H1 (cell line): ENCODE data around the gene ALKAL2. TPM values are rescaled to one million over a fixed set of nuclear protein-coding genes. Genes with fewer than 3 reads are reported as not detected.

Experiments used
- CTCF ChIA-PET: fragments of 300-600 bp; sonication (Branson Sonifier 250); formaldehyde crosslinking; loops from one replicate; lab custom pipeline; 2021; ENCODE audit not compliant: partially characterized antibody; lab: Charles Lee
- POLR2A ChIA-PET: fragments of 300-600 bp; sonication (Branson Sonifier 250); formaldehyde crosslinking; loops from one replicate; lab custom pipeline; 2021; ENCODE audit warnings: inconsistent platforms; ENCODE audit not compliant: partially characterized antibody; lab: Charles Lee
- DNase-seq, 2 experiments: peaks; one replicate each; pipeline versions ENCODE4 v3.0.0 to v3.0.0-alpha.2; 2010 to 2022; ENCODE audit warnings: low spot score in 2 of 2, low read depth in 1 of 2, mixed read lengths in 1 of 2
- FAIRE-seq: peaks from 2 replicates; lab custom pipeline; 2011; peaks lifted over from hg19 to GRCh38; lab: Jason Lieb, UNC
- H2AFZ ChIP-seq: 2 replicates; pipeline ENCODE4 v1.8.1; 2012; ENCODE audit warnings: low read length, inconsistent platforms
- H2AK5ac ChIP-seq: 2 replicates; pipeline ENCODE4 v1.6.1; 2013; ENCODE audit warnings: low read depth, low read length
- H2BK120ac ChIP-seq: replicated peaks from 2 replicates; pipeline ENCODE3; 2013; ENCODE audit warnings: low read depth, low read length, inconsistent platforms
- H2BK12ac ChIP-seq: 2 replicates; pipeline ENCODE4 v1.6.1; 2013; ENCODE audit warnings: low read depth, low read length
- H2BK15ac ChIP-seq: 2 replicates; pipeline ENCODE4 v1.6.1; 2013; ENCODE audit warnings: low read length
- H2BK20ac ChIP-seq: 2 replicates; pipeline ENCODE4 v1.6.1; 2013; ENCODE audit warnings: low read length
- H2BK5ac ChIP-seq: 2 replicates; pipeline ENCODE4 v1.6.1; 2013; ENCODE audit warnings: low read depth, low read length
- H3K14ac ChIP-seq: 2 replicates; pipeline ENCODE4 v1.6.1; 2013; ENCODE audit warnings: inconsistent platforms; ENCODE audit not compliant: insufficient read length
- H3K18ac ChIP-seq: 2 replicates; pipeline ENCODE4 v1.6.1; 2013; ENCODE audit warnings: low read length; ENCODE audit errors: extremely low read depth
- H3K23ac ChIP-seq: 2 replicates; pipeline ENCODE4 v1.6.1; 2013; ENCODE audit warnings: inconsistent platforms; ENCODE audit not compliant: insufficient read length
- H3K23me2 ChIP-seq: 2 replicates; pipeline ENCODE4 v1.6.1; 2013; ENCODE audit warnings: low read depth, low read length
- H3K27ac ChIP-seq: 2 replicates; pipeline ENCODE4 v1.6.1; 2011; ENCODE audit warnings: low read depth, low read length, inconsistent platforms
- H3K27me3 ChIP-seq, 4 experiments: replicated peaks in 1 of 4; 1 replicate in 1 of 4; 2 replicates in 3 of 4; pipeline versions ENCODE4 v1.6.1 to v1.8.1; 2011 to 2013; ENCODE audit warnings: low read length in 3 of 4, mild to moderate bottlenecking in 3 of 4, inconsistent platforms in 2 of 4, mixed read lengths in 2 of 4, moderate library complexity in 1 of 4; ENCODE audit not compliant: control insufficient read depth in 3 of 4, insufficient read depth in 3 of 4; ENCODE audit errors: extremely low read depth in 1 of 4
- H3K36me3 ChIP-seq, 4 experiments: 2 replicates each; pipeline versions ENCODE4 v1.6.1 to v1.8.1; 2011 to 2013; ENCODE audit warnings: mild to moderate bottlenecking in 4 of 4, low read length in 3 of 4, moderate library complexity in 2 of 4, control low read depth in 1 of 4, inconsistent platforms in 1 of 4; ENCODE audit not compliant: insufficient read depth in 4 of 4, control insufficient read depth in 2 of 4
- H3K4ac ChIP-seq: replicated peaks from 2 replicates; pipeline ENCODE3; 2013; ENCODE audit warnings: low read length, low read depth, mixed read lengths, inconsistent platforms; ENCODE audit not compliant: insufficient read length
- H3K4me1 ChIP-seq, 4 experiments: replicated peaks in 1 of 4; 1 replicate in 1 of 4; 2 replicates in 3 of 4; pipeline versions ENCODE4 v1.6.1 to v1.8.1; 2011 to 2013; ENCODE audit warnings: low read length in 3 of 4, inconsistent platforms in 2 of 4, mixed read lengths in 1 of 4; ENCODE audit not compliant: insufficient read depth in 4 of 4, control insufficient read depth in 3 of 4
- H3K4me2 ChIP-seq, 2 experiments: 2 replicates each; pipeline versions ENCODE4 v1.6.1 to v1.8.1; 2011 to 2013; ENCODE audit warnings: low read depth in 2 of 2, low read length in 2 of 2, control low read depth in 1 of 2, inconsistent platforms in 1 of 2, mild to moderate bottlenecking in 1 of 2; ENCODE audit not compliant: insufficient read depth in 1 of 2
- H3K4me3 ChIP-seq, 4 experiments: fragments of 200-600, 300-600 bp in 1 of 4; sonication (generic), shearing (Covaris generic), sonication (Bioruptor Twin) in 1 of 4; 2 replicates each; pipeline versions ENCODE4 v1.5.1 to v1.8.1; 2011 to 2016; ENCODE audit warnings: low read length in 4 of 4, low read depth in 3 of 4, control low read depth in 2 of 4, inconsistent platforms in 2 of 4, mild to moderate bottlenecking in 2 of 4, mixed read lengths in 1 of 4, moderate library complexity in 1 of 4; ENCODE audit not compliant: insufficient read depth in 2 of 4; ENCODE audit errors: extremely low read depth in 1 of 4
- H3K56ac ChIP-seq: replicated peaks from 2 replicates; pipeline ENCODE3; 2013; ENCODE audit warnings: low read depth, mild to moderate bottlenecking, mixed read lengths, low read length, inconsistent platforms; ENCODE audit not compliant: insufficient read length
- H3K79me1 ChIP-seq: 2 replicates; pipeline ENCODE4 v1.6.1; 2013; ENCODE audit warnings: low read depth, low read length, control low read depth
- H3K79me2 ChIP-seq, 2 experiments: 2 replicates each; pipeline versions ENCODE4 v1.6.1 to v1.8.1; 2012 to 2013; ENCODE audit warnings: low read length in 2 of 2, mild to moderate bottlenecking in 2 of 2, inconsistent platforms in 1 of 2; ENCODE audit not compliant: insufficient read depth in 2 of 2, control insufficient read depth in 1 of 2
- H3K9ac ChIP-seq, 4 experiments: replicated peaks in 1 of 4; 1 replicate in 1 of 4; 2 replicates in 3 of 4; pipeline versions ENCODE4 v1.6.1 to v1.8.1; 2011 to 2013; ENCODE audit warnings: low read depth in 3 of 4, low read length in 3 of 4, control low read depth in 2 of 4, mild to moderate bottlenecking in 2 of 4, moderate library complexity in 2 of 4, inconsistent platforms in 1 of 4; ENCODE audit errors: extremely low read depth in 1 of 4
- H3K9me3 ChIP-seq, 2 experiments: 2 replicates each; pipeline versions ENCODE4 v1.6.1 to v1.8.1; 2012 to 2013; ENCODE audit warnings: mild to moderate bottlenecking in 2 of 2, moderate library complexity in 2 of 2, control low read depth in 1 of 2, inconsistent platforms in 1 of 2, low read depth in 1 of 2, low read length in 1 of 2, mixed read lengths in 1 of 2; ENCODE audit not compliant: insufficient read depth in 2 of 2
- H4K20me1 ChIP-seq, 2 experiments: replicated peaks in 1 of 2; 2 replicates each; pipeline versions ENCODE3 to v1.8.1; 2011 to 2013; ENCODE audit warnings: inconsistent platforms in 2 of 2, low read length in 2 of 2, mild to moderate bottlenecking in 1 of 2; ENCODE audit not compliant: insufficient read depth in 2 of 2, control insufficient read depth in 1 of 2
- H4K5ac ChIP-seq: 2 replicates; pipeline ENCODE4 v1.6.1; 2013; ENCODE audit warnings: low read length, low read depth, mixed read lengths, inconsistent platforms; ENCODE audit not compliant: insufficient read length
- H4K8ac ChIP-seq: 2 replicates; pipeline ENCODE4 v1.8.0; 2013; ENCODE audit warnings: mild to moderate bottlenecking, moderate library complexity, low read length, inconsistent platforms; ENCODE audit not compliant: insufficient read depth; ENCODE audit errors: extremely low read depth
- H4K91ac ChIP-seq: replicated peaks from 2 replicates; pipeline ENCODE3; 2013; ENCODE audit warnings: low read length, mixed read lengths, inconsistent platforms; ENCODE audit not compliant: insufficient read length
- EP300 ChIP-seq, 2 experiments: IDR thresholded peaks; 1 replicate in 1 of 2; 2 replicates in 1 of 2; pipeline ENCODE4 v1.6.1; 2011 to 2012; ENCODE audit warnings: low read depth in 2 of 2, low read length in 2 of 2, mild to moderate bottlenecking in 2 of 2, borderline replicate concordance in 1 of 2, inconsistent platforms in 1 of 2, moderate library complexity in 1 of 2
- JUN ChIP-seq: IDR thresholded peaks from 2 replicates; pipeline ENCODE4 v1.6.1; 2011; ENCODE audit warnings: low read depth, mild to moderate bottlenecking, improper control_type of control experiment, low read length
- JUND ChIP-seq: IDR thresholded peaks from 2 replicates; pipeline ENCODE4 v1.6.1; 2011; ENCODE audit warnings: mild to moderate bottlenecking, improper control_type of control experiment, low read length
- KDM1A ChIP-seq: fragments of 200-600, 300-600 bp; sonication (generic); IDR thresholded peaks from 2 replicates; pipeline ENCODE4 v1.7.1; 2016; ENCODE audit warnings: mild to moderate bottlenecking, low read length, borderline replicate concordance
- POLR2AphosphoS5 ChIP-seq: IDR thresholded peaks from 2 replicates; pipeline ENCODE4 v1.6.1; 2011; ENCODE audit warnings: low read depth, low read length
- RAD21 ChIP-seq, 2 experiments: IDR thresholded peaks in 1 of 2; conservative IDR thresholded peaks in 1 of 2; 2 replicates each; pipeline ENCODE4 v1.6.1; 2011; ENCODE audit warnings: low read depth in 2 of 2, low read length in 2 of 2, improper control_type of control experiment in 1 of 2, inconsistent platforms in 1 of 2, mild to moderate bottlenecking in 1 of 2, moderate library complexity in 1 of 2
- SIN3A ChIP-seq, 2 experiments: IDR thresholded peaks in 1 of 2; conservative IDR thresholded peaks in 1 of 2; 2 replicates each; pipeline ENCODE4 v1.6.1; 2011 to 2012; ENCODE audit warnings: low read length in 2 of 2, improper control_type of control experiment in 1 of 2, low read depth in 1 of 2, mild to moderate bottlenecking in 1 of 2
- TAF1 ChIP-seq: IDR thresholded peaks from 2 replicates; pipeline ENCODE4 v1.6.1; 2011; ENCODE audit warnings: mild to moderate bottlenecking, low read depth, low read length
- WGBS, 2 experiments: shearing (Covaris generic) in 1 of 2; methylation state at CpG; one replicate each; pipeline versions ENCODE4 v1.1.6 to v1.1.7; 2013 to 2015; ENCODE audit warnings: low lambda C conversion rate in 2 of 2, mixed read lengths in 2 of 2, inconsistent platforms in 1 of 2, low coverage in 1 of 2, missing lambda C conversion rate in 1 of 2; ENCODE audit not compliant: insufficient replicate concordance in 2 of 2, insufficient coverage in 1 of 2, insufficient read length in 1 of 2; ENCODE audit errors: extremely low coverage in 1 of 2, missing lambda C conversion rate in 1 of 2; 5-methylcytosine and 5-hydroxymethylcytosine counted together
- polyA plus RNA-seq, 7 experiments: library from polyadenylated mRNA; depleted of rRNA in 3 of 7; stranded (reverse) in 5 of 7; unstranded in 2 of 7; fragments of >200 nt in 5 of 7; fragments of 200-250 nt in 2 of 7; gene quantifications; 1 replicate in 5 of 7; 2 replicates in 1 of 7; 4 replicates in 1 of 7; pipeline versions ENCODE4 v1.2.1 to v1.2.3, GENCODE V29; 2011 to 2013; ENCODE audit warnings: missing spikeins in 2 of 7, mixed read lengths in 2 of 7
- total RNA-seq: library from RNA; stranded (reverse); fragmentation: NEBNext Ultra II Directional; extraction: Animal tissue kit (Norgen Biotek cat#: 25700); gene quantifications from 2 replicates; pipeline ENCODE4 v1.2.1, GENCODE V29; 2021

ALKAL2 gene
- total and polyA plus RNA-seq, 2 of the 8 experiments (the other 6 are each of a cell fraction or from before 2014, with no cell fraction given), result 4.6 to 11.5 TPM

DNA sequence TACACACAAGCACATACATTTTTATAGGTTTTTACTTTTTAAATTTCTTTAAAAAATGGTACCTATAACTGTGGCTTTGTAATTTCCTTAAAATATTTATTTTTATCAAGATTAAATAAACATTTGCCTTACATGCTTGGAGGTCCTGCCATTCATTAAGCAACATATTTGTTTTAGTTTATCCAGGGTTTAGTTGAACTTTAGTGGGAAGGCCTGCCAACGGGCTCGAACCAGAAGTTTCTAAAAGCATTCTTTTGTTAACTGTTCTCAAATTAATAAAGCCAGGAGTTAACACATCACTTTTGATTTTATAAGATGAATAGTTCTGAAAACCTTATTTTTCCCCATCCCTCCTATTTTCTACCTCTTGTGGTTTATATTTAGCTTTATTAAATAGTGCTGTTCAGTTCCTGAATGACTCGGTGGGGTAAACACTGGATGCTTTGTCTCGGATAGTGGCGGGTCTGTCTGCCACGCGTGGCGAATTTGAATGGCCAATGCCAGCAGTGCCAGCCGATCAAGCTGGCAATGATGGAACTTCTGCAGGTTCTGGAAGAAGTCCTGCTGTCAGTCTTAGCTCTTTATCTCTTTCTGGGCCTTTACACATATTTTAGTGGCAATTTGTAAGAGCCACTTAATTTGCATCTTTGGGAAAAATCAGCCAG, 56.2 kb downstream of the ALKAL2 start:
- no peak overlapping the region for H3K18ac ChIP-seq
- no peak for TF ChIP-seq KDM1A
- no peak for TF ChIP-seq SIN3A (conservative IDR thresholded peaks at IDR 0.05 in 1 of 2, IDR thresholded peaks at IDR 0.05 in 1 of 2; ENCODE audit: low read depth in 1 of 2, low read length in 2 of 2)
- no peak for TF ChIP-seq POLR2AphosphoS5
- TF ChIP-seq EP300 (IDR thresholded peaks at IDR 0.05; ENCODE audit: borderline replicate concordance in 1 of 2, low read depth in 2 of 2, low read length in 2 of 2), result no peak
- no peak for TF ChIP-seq TAF1
- TF ChIP-seq RAD21 (IDR thresholded peaks at IDR 0.05 in 1 of 2, conservative IDR thresholded peaks at IDR 0.05 in 1 of 2; ENCODE audit: low read depth in 2 of 2, low read length in 2 of 2), result no peak
- no peak for TF ChIP-seq JUN
- no peak for TF ChIP-seq JUND
- no peaks in the 10 kb centered on the region for H3K79me2 ChIP-seq
- no peak overlapping the region for H2AFZ ChIP-seq
- no peak overlapping the region for H2BK5ac ChIP-seq
- peaks cover 0 to 1% (median 0%) of the 10 kb centered on the region in 4 experiments; a peak in 1 of 7 replicates for H3K27me3 ChIP-seq
- no peaks in the 10 kb centered on the region for H4K20me1 ChIP-seq
- no peak overlapping the region for H2BK120ac ChIP-seq
- peaks cover 0 to 3% (median 1%) of the 10 kb centered on the region in 4 experiments for H3K4me1 ChIP-seq
- H4K5ac ChIP-seq, result no peak overlapping the region
- no peak overlapping the region for H3K9ac ChIP-seq
- H3K4me2 ChIP-seq, result no peak overlapping the region
- no peak overlapping the region for H3K14ac ChIP-seq
- no peak overlapping the region for H3K27ac ChIP-seq
- POLR2A ChIA-PET, result interaction anchor here (0.7 kb wide), 1 partner anchor 10 kb away, joined by 3 read pairs; no protein-coding TSS in a partner anchor
- peaks cover 0 to 3% (median 1%) of the 10 kb centered on the region in 4 experiments; a peak in 6 of 8 replicates for H3K36me3 ChIP-seq
- CTCF ChIA-PET, result interaction anchor here (0.6 to 1.7 kb wide), 2 partner anchors 9 to 50 kb away, joined by 3 to 6 read pairs; no protein-coding TSS in a partner anchor
- no peak overlapping the region for H3K4ac ChIP-seq
- no peak overlapping the region for H4K8ac ChIP-seq
- H2BK15ac ChIP-seq, result no peak overlapping the region
- no peaks in the 10 kb centered on the region for H3K79me1 ChIP-seq
- no peak overlapping the region for H4K91ac ChIP-seq
- no peak overlapping the region for H2BK12ac ChIP-seq
- no peaks in the 10 kb centered on the region for H3K9me3 ChIP-seq
- no peak overlapping the region for H3K23ac ChIP-seq
- FAIRE-seq, result no peak
- no peak overlapping the region for H2BK20ac ChIP-seq
- no peak overlapping the region for H3K4me3 ChIP-seq
- no peak overlapping the region for H3K56ac ChIP-seq
- no peak for DNase-seq
- 84% methylated on average over 9 of the region's 9 CpGs; no CpG with 5 or more reads in 1 of the 2 experiments for WGBS, 2 experiments
- no peak overlapping the region for H2AK5ac ChIP-seq
- no peaks in the 10 kb centered on the region; the same call in 1 of the 2 replicates for H3K23me2 ChIP-seq
